Medulla oblongata (tissue), 1 donor: ENCODE results near the gene MAST4.
"Not testable (repeated sequence)": the region's sequence is repeated elsewhere in the genome, so short reads cannot be mapped to it uniquely, and the experiment has no call there.

Experiments used
- DNase-seq: peaks from one replicate; pipeline ENCODE4 v3.0.0-alpha.2; 2015; ENCODE audit errors: extremely low spot score

MAST4 gene

DNA sequence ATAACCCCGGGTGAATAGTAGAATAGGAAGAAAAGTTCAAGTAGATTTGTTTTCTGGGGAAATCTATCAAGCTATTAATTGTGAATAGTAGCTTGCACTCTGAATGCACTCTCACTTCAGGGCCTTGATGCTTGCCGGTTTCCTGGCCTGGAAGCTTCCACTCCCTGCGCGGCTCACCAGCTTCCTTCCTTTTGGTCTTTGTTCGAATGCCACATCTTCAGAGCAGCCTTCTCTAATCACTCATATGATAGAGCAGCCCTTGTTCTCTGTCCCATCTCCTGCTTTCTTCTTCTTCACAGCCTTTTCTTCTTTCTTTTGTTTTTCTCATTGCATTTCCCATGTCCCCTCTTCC, 146.7 kb downstream of the MAST4 start:
- no peak for DNase-seq

DNA sequence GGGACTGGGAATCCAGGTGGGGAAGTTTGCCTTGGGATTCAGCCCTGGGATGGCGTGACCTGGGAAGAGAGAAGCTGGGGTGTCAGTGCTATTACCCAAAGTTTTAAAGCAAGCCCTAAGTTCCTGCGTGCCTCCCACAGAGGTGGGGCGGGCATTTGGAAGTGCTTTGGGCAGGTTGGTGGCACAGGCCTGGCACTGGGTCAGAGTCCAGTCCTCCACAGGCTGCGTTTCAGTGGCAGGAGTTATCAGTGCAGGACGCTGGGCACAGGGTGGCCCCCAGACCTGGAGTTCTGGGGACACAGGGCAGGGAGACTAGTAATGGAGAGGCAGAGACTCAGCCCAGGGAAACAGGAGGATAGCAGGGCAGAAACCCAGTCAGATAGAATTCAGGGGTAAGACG, 147.2 kb downstream of the MAST4 start:
- DNase-seq = no peak

DNA sequence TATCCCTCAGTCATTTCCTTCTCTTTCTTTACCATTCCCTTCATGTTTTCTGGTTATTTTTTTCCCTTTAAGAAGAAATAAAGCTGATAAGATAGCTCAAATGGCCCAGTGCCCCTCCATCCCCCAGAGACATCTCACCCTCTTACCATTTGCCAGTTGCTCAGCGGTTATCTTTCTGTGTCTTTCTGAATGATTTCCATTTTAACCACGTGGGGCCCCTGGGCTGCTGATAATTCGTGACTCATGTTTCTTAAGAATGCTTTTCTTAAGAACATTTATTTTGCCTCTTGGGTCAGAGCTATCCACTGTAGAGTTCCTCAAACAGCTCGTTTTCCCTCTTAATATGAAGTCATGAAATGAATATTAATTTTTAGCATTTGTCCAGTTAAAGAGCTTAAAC, 147.8 kb downstream of the MAST4 start:
- DNase-seq = no peak

DNA sequence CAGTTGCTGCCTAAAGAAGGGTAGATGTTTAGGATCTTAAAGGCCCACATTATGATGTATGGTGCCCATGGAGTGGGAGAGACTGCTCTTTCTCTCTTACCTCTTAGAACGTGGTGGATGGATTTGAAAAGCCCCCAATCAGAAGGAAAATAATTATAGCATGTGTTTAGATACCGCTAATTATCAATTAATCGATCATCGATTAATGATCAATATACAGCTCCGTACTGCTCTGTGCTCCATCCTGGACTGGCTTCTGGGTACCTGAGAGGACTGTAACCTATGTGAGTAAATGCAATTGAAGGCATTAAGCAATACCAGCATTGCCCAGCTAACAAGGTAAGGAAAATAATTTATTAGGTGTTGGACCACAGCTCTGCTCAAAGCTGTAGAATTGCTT, 149.1 kb downstream of the MAST4 start:
- no peak for DNase-seq

DNA sequence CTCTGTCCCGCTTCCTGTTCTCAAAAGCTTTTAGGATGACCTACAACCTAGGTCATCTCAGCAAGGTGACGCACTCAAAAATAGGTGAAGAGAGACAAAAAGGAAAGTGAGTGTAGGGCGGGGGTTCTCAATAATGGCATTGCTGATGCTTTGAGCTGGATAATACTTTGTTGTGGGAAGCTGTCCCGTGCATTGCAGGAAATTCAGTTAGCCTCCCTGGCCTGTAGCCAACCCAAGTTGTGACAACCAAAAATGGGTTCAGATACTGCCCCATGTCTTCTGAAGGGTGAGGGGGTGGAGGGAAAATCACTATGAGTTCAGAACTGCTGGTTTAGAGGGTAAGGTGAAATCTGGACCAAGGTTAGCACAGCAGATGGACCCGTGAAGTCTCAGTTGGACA, 151.4 kb downstream of the MAST4 start:
- DNase-seq = no peak

DNA sequence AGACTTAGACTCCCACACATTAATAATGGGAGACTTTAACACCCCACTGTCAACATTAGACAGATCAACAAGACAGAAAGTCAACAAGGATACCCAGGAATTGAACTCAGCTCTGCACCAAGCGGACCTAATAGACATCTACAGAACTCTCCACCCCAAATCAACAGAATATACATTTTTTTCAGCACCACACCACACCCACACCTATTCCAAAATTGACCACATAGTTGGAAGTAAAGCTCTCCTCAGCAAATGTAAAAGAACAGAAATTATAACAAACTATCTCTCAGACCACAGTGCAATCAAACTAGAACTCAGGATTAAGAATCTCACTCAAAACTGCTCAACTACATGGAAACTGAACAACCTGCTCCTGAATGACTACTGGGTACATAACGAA, 156.5 kb downstream of the MAST4 start:
- not testable (repeated sequence) for DNase-seq

DNA sequence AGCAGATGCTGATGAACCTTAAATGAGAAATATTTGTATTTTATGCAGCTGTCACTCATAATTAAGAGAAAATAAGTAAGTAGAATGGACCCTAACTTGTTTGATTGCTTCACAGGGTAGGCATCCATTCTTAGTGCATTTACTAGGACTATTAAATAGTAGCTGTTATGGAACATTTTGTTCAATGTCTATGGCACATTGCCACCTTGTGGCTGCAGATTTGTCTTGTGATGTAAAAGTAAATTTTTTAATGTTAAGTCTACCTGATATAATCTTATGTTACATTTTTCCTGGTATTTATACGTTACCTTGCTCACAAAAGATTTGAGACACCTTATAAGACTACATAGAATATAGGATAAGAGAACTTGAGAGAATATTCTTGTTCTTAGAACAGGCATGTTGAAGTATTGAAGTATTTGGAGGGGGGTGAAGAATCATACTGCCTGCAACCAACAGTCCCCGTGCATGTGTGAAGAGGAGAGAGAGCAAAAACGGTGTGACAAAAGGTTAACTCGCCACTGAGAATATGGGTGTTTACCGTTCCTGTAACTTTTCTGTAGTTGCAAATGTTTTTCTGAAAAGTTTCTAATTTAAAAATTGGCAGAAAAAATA, 161.1 kb downstream of the MAST4 start:
- peak; percentile 54 for DNase-seq

DNA sequence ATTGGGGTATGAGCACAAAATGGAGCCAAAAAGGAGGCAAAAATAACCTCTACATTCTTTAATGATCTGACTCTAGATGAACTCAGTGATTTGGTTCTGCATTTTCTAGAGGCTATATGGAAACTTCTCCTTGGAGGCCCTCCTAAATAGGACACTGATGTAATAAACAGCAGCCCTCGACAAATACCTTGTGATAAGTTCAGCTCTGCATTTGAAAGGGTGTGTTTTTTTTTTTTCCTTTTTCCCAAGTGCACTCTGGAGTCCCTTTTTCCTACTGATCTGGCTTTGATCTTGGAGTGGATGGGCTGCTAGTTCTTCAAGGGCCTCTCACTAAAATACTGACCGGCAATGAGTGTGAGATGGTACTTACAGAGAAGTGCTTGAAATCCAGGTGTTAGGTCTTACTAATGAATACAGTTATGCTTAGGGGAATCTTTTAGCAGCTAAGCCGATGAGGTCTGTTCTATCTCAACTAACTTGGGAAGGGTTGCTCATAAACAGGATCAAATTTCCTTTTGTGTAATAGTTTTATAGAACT, 161.7 kb downstream of the MAST4 start:
- DNase-seq = no peak

DNA sequence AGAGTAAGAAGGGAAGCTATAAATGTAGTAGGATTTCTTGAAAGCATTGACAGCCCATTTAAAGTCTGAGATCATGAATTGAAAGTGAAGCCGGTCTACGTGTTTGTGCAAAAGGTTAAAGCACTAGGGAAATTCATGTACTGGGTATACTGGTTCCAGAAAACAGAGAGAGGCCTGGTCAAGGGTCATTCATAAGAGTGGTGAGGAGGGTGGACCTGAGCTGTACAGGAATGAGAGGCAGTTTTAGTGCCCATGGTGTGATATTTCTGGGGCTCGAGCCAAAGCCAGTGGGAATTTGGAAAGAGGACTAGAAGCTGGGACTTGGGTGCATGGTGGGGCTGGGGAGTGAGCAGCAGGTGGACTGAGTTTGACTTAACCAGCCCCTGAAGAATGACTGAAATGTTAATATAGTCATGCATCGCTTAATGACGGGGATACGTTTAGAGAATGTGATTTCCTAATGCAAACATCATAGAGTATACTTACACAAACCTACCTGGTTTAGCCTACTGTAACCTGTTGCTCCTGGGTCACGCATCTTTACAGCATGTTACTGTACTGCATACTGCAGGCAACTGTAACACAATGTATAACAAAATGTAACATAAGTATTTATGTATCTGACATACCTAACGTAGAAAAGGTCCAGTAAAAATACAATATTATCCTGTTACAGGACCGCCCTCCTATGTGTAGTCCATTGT, 173.0 kb downstream of the MAST4 start:
- no peak for DNase-seq

DNA sequence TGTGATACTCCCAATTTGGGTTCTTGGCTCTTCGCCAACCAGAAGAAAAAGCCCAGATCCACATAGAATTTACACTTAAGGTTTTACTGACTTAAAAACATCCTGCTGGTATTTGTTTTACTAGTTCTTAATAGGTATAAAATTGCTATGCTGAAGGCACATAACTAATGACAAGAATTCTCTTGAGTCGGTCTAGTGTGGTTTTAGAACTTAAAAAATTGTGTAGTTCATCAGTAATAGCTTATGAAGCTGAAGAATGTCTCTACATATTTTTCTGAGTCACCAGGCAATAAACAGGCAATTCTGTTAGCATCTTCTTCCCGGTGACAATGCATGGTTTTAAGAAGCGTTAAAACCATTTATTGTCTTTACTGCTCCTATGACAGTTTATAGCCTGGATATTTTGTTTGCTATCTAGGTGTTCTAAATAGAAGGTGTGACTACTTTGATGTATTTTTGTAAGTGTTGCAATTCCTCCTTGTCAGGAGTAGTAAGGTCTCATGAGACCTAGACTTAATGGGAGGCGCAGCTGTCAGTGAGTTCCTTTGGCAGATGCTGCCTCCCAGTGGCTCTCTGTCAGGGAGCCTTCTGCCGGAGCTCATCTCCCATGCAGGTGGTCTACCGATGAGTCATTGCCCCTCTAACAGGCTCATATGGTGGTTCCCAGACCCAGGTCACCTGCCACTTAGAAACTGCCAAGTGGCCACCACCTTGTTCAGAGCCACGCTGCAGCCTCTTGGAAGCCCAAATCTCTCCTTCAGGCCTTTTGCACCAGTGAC, 173.8 kb downstream of the MAST4 start:
- DNase-seq = peak; percentile 21

DNA sequence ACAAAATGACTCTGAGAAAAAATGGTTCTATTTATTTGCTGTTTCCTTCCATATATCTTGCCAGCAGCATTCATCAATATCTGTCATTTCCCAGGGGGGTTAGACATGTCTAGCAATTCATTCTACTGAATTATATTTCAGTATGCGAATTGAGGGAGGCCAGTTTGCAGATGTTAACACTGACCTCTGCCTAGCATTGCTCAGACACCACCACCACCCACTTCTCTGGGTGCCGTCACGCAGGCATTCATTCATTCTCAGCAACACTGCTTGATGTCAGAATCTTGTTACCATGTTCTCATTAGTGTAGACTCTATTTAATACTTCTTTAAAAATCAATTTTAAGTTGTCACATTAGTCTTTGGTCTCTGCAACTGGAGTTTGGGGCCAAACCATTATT, 181.7 kb downstream of the MAST4 start:
- no peak for DNase-seq

DNA sequence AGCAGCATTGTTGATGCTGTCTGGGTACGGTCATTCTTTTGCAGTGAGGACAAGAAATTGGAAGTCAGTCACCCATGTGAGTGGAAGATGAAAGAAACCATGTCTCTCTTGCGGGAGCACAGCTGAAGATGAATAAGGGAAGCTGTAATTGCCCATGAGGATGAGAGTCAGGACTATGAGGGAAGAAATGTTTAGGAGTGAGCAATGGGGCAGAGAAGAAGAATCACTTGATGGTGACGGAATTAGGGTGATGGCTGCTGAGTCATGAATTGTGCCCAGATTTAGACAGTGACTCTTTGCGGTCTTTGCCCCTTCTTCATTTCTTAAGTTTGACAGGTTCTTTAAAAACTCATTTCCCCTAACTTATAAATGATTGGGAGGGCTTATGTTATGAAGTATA, 183.3 kb downstream of the MAST4 start:
- DNase-seq = no peak

DNA sequence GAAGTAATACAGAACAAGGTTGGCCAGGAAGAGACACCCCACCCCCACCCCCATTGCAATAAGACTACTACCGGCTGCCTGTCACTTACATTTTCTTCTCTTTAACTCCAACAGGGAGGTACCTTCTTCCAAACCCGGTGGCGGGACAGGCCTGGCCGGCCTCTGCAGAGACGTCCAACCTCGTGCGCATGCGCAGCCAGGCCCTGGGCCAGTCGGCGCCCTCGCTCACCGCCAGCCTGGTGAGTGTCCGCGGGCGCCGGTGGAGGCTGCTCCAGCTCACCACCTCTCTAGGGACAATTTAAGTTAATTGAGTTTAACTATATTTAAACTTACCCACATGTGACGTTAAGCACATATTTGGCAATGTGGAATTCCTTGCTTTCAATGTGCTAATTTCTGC, 192.4 kb downstream of the MAST4 start:
- DNase-seq = no peak

DNA sequence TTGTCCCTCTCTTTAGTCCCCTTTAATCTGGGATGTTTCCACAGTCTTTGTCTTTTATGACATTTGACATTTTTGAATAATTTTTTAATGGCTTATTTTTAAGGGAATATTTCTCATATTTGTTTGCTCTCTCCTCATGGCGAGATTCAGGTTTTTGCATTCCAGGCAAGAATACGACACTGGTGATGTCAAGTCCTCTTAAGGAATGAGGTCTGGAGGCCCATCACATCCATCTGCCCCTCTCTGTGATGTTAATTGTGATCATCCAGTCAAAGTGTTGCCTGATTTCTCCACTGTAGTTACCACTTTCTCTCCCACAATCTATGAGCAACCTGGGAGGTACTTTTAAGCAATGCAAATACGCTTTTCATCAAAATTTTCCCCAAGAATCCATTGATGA, 193.2 kb downstream of the MAST4 start:
- DNase-seq = no peak

DNA sequence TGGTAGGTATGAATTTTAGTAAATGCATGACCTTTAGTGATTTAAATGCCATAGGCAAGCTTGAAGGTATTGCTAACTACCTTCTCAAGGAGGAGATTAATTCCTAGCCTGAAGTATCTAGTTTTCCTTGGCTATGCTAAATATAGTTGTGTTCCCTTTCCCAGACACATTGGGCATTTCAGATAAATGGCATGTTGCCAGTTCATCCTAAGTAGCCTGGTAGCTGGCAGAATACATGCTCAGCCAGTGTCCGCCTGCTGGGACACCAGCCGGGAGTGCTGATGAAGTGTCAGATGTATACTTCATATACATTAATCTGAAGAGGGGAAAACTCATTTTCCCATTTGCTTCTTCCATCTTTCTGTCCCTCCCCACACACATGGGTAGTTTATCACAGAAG, 196.9 kb downstream of the MAST4 start:
- no peak for DNase-seq

DNA sequence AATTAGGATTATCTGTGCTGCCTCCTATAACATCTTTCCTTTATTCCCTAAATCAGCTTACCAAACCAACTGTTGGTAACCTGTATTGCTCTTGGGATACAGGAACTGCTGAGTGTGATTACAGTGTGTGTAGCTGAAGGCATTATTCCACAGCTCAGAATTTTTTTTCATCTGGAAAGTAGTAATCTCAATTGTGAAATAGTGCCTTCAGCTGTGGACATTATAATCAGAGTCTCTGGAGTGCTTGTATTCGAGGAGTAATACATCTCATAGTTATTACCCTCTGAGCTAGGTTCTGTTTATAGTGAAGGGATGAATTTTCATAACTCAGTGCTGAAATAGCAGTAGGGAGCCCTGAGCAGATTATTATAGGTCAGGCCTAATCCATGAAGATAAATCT, 199.5 kb downstream of the MAST4 start:
- DNase-seq = no peak

DNA sequence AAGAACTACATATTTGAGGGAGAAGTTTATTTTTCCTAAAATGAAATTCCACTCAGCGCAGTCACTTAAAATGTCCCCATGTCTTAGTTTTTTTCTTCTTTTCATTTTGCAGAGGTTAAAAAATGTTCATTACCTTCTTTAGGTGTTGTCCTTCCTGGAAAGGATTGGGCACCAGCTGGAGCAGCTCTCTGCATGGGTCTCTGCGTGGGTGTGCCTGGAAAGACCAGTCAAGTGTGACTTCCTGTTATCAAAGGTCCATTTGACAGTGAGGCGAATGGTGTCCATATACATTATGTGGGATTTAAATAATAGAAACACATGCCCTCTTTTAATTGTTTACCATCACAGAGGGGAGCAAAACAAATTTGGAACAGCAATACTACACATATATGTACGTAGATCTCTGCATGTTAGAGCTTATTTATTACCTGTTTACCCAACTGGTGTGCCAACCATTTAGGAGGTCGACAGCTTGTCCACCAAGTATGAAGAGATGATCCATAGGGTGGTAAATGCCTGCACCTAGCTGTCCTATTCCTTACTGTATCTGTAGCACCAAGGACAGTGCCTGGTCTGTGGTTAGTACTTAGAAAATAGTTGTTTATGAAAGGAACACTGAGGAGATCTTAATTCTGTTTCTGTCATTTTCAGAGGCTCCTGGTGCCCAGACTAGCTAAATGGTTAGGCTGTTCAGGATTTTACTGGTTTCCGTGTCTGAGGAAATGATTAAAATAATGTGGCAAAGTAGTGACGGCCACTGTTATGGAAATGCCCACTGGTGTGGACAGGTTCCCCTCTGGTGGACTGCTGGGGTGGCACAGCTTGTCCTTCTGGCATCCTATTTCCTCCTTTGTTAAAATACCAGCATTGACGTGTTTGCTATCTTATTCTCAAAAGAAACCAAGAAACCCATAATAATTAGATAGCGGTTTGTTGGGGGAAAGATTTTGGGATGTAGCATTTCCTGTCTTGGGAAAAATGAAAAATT, 200.4 kb downstream of the MAST4 start:
- DNase-seq = no peak

DNA sequence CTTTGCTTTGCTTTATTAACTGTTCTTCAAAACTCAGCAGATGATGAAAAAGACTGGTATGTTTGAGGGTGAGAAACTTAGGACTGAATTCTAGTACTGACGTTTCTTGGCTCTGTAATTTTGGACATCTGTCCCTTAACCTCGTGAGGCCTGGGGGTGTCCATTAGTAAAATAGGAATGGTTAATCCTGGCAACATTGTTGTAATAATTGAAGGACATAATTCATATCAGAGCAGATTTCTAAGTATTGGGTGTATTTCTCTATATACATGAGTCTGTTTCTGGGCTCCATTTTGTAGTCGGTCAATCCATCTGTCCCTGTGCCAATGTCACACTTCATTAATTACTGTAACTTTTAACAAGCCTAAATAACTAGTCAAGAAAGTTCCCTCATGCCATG, 206.7 kb downstream of the MAST4 start:
- DNase-seq = no peak

DNA sequence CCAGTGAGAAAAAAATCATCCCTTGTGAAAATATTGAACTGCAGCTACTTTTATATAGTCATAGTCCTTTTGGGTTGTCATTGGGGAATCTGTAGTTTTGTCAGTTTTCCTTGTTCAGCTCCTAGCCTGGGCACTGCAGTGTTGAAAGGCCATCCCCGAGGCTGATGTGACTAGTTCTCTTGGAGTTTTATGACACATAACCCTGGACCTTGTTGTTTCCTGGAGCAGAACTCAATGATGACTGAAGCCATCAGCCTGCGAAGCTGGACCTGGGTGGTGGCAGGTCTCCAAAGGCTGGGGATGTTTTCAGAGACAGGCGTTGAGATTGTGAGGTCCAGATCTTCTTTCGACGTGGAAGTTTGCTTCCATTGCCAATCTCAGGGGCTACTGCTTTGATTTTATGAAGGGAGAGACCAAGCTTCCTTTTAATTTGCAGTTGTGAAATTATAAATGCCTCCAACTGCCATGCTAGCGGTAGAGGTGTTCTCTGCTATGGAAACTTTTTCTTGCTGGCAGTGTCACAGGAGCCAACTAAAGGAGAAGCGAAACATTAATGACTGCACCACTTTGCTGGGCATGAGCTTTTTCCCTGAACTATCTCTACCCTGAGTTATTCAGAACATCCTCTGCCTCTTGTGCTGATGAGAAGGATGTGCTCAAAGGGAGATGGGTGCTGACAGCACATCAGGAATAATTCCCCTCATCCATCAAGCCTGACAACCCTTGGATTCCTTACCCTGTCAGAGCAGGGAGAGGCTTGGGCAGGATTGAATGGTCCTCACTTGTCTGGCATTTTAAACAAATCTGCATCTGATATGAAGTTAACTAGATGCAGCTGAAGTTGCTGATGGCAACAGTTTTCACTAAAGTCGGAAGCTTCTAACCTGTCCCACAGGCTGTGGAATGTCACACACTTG, 209.6 kb downstream of the MAST4 start:
- DNase-seq = no peak

DNA sequence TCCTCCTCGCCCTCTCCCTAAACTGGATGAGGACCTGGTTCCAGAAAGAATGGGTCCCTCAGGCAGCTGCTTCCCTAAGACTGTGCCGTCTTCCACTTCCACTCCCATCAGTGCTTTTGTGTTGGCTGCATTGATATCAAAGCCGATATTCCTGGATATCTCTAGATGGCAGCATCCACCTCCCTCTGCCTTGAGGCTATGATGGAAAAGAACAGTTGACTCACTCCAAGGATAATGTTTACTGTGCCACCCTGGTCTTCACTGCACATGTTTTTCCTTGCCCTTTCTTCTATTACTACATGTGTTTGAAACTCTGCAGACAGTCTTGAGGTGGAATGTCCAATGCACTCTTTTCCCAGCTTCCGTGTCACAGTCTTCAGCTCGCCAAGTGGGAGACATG, 211.6 kb downstream of the MAST4 start:
- DNase-seq = peak; percentile 71

DNA sequence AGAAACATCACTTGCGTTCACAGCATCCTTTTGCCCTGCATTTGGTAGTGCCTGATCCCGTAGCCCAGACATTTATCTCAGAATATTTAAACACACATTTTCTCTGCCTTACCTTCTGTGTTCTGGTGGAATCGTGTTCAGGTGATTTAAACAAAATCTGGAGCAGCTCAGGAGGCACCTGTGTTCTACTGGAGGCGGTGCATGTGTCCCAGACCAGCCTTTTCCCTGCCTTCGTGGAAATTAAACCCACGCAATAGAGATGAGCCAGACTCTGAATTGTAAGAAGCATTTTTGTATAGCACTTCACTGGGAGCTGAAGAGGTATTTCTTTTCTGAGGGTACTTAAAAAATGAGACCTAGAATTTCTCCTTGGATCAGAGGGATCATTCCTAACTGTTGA, 212.5 kb downstream of the MAST4 start:
- no peak for DNase-seq
